SK-N-SH treated with all-trans-retinoic acid at 6 μM for 48 hours (cell line): Measurements from ENCODE around the gene CD28.
A peak's percentile ranks its signal among the peaks of the same experiment; 100 is the strongest.

ENCODE experiments used
- ATAC-seq: fragments of 200-7000 bp; cut with Tn5 transposase; 3 replicates; pipeline ENCODE4 v1.9.1; 2020; ENCODE audit warnings: mild to moderate bottlenecking, moderate library complexity
- ARNTL ChIP-seq: fragments of 450-650 bp; formaldehyde crosslinking; IDR thresholded peaks from 2 replicates; pipeline ENCODE4 v1.5.0; 2020; ENCODE audit warnings: low read depth, mild to moderate bottlenecking, moderate library complexity, borderline replicate concordance
- BACH2 ChIP-seq: fragments of 250-450 bp; sonication (Bioruptor Pico); IDR thresholded peaks from 2 replicates; pipeline ENCODE4 v1.9.0; 2021; ENCODE audit warnings: mild to moderate bottlenecking, borderline replicate concordance
- CREB5 ChIP-seq: fragments of 250-450 bp; sonication (Bioruptor Pico); IDR thresholded peaks from 2 replicates; pipeline ENCODE4 v1.5.1; 2020; ENCODE audit warnings: low read depth, mild to moderate bottlenecking, moderate library complexity
- CSDC2 ChIP-seq: fragments of 250-450 bp; sonication (Bioruptor Pico); IDR thresholded peaks from 2 replicates; pipeline ENCODE4 v1.5.0; 2020; ENCODE audit warnings: mild to moderate bottlenecking, moderate library complexity
- CSRNP3 ChIP-seq: fragments of 250-450 bp; sonication (Bioruptor Pico); IDR thresholded peaks from 2 replicates; pipeline ENCODE4 v1.5.1; 2021; ENCODE audit warnings: mild to moderate bottlenecking, moderate library complexity
- ESRRG ChIP-seq: fragments of 250-450 bp; sonication (Bioruptor Pico); IDR thresholded peaks from 2 replicates; pipeline ENCODE4 v1.6.1; 2021; ENCODE audit warnings: mild to moderate bottlenecking
- GLIS3 ChIP-seq: fragments of 250-450 bp; sonication (Bioruptor Pico); IDR thresholded peaks from 2 replicates; pipeline ENCODE4 v1.5.0; 2020; ENCODE audit warnings: mild to moderate bottlenecking, moderate library complexity
- ISL1 ChIP-seq: fragments of 250-450 bp; sonication (Bioruptor Pico); IDR thresholded peaks from 2 replicates; pipeline ENCODE4 v2.1.2; 2022; ENCODE audit warnings: mild to moderate bottlenecking, moderate library complexity
- OSR1 ChIP-seq: fragments of 250-450 bp; sonication (Bioruptor Pico); IDR thresholded peaks from 2 replicates; pipeline ENCODE4 v1.8.0; 2022; ENCODE audit warnings: moderate library complexity, mild to moderate bottlenecking, inconsistent platforms
- PPARA ChIP-seq: fragments of 250-450 bp; sonication (Bioruptor Pico); IDR thresholded peaks from 2 replicates; pipeline ENCODE4 v1.5.0; 2020; ENCODE audit warnings: mild to moderate bottlenecking, borderline replicate concordance
- RARB ChIP-seq: fragments of 250-450 bp; sonication (Bioruptor Pico); IDR thresholded peaks from 2 replicates; pipeline ENCODE4 v1.8.0; 2021; ENCODE audit warnings: mild to moderate bottlenecking, moderate library complexity
- SNAI2 ChIP-seq: fragments of 250-450 bp; sonication (Bioruptor Pico); IDR thresholded peaks from 2 replicates; pipeline ENCODE4 v1.5.0; 2020; ENCODE audit warnings: mild to moderate bottlenecking, moderate library complexity
- TCF4 ChIP-seq: fragments of 250-450 bp; sonication (Bioruptor Pico); IDR thresholded peaks from 2 replicates; pipeline ENCODE4 v1.8.0; 2021; ENCODE audit warnings: mild to moderate bottlenecking, moderate library complexity, borderline replicate concordance
- TOX ChIP-seq: fragments of 250-450 bp; sonication (Bioruptor Pico); IDR thresholded peaks from 2 replicates; pipeline ENCODE4 v1.8.0; 2021; ENCODE audit warnings: mild to moderate bottlenecking, moderate library complexity, borderline replicate concordance
- TSHZ2 ChIP-seq: fragments of 250-450 bp; sonication (Bioruptor Pico); IDR thresholded peaks from 2 replicates; pipeline ENCODE4 v1.5.0; 2020; ENCODE audit warnings: mild to moderate bottlenecking, moderate library complexity
- ZC3H10 ChIP-seq: fragments of 250-450 bp; sonication (Bioruptor Pico); IDR thresholded peaks from 2 replicates; pipeline ENCODE4 v1.5.1; 2021; ENCODE audit warnings: mild to moderate bottlenecking, moderate library complexity
- ZFP3 ChIP-seq: fragments of 250-450 bp; sonication (Bioruptor Pico); IDR thresholded peaks from 2 replicates; pipeline ENCODE4 v1.5.0; 2020; ENCODE audit warnings: mild to moderate bottlenecking, moderate library complexity
- ZFP30 ChIP-seq: fragments of 450-650 bp; formaldehyde crosslinking; IDR thresholded peaks from 2 replicates; pipeline ENCODE4 v1.5.0; 2022; ENCODE audit warnings: mild to moderate bottlenecking, moderate library complexity
- ZNF565 ChIP-seq: fragments of 450-650 bp; formaldehyde crosslinking; conservative IDR thresholded peaks from 2 replicates; pipeline ENCODE4 v1.5.0; 2020; ENCODE audit warnings: low read depth, mild to moderate bottlenecking, moderate library complexity
- ZNF70 ChIP-seq: fragments of 450-650 bp; formaldehyde crosslinking; IDR thresholded peaks from 2 replicates; pipeline ENCODE4 v1.5.0; 2020; ENCODE audit warnings: mild to moderate bottlenecking, moderate library complexity
- ZNF8 ChIP-seq: fragments of 450-650 bp; formaldehyde crosslinking; IDR thresholded peaks from 2 replicates; pipeline ENCODE4 v1.5.0; 2020; ENCODE audit warnings: mild to moderate bottlenecking, moderate library complexity
- TF ChIP-seq, protein P1 (sequence below): fragments of 250-450 bp; sonication (Bioruptor Pico); IDR thresholded peaks from 2 replicates; pipeline ENCODE4 v1.8.0; 2020; ENCODE audit warnings: mild to moderate bottlenecking, moderate library complexity, borderline replicate concordance

Gene CD28

GRCh38 chr2:203710952-203711351 is 4.5 kb downstream of the CD28 start:
- TF ChIP-seq ZNF8 (CRISPR knock-in tag) (no peak), ZFP3 (CRISPR knock-in tag) (no peak), BACH2 (no peak), TOX (CRISPR knock-in tag) (no peak), SNAI2 (CRISPR knock-in tag) (no peak), PPARA (CRISPR knock-in tag) (no peak), CREB5 (no peak)
- TF ChIP-seq, protein P1, sequence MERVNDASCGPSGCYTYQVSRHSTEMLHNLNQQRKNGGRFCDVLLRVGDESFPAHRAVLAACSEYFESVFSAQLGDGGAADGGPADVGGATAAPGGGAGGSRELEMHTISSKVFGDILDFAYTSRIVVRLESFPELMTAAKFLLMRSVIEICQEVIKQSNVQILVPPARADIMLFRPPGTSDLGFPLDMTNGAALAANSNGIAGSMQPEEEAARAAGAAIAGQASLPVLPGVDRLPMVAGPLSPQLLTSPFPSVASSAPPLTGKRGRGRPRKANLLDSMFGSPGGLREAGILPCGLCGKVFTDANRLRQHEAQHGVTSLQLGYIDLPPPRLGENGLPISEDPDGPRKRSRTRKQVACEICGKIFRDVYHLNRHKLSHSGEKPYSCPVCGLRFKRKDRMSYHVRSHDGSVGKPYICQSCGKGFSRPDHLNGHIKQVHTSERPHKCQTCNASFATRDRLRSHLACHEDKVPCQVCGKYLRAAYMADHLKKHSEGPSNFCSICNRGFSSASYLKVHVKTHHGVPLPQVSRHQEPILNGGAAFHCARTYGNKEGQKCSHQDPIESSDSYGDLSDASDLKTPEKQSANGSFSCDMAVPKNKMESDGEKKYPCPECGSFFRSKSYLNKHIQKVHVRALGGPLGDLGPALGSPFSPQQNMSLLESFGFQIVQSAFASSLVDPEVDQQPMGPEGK (CRISPR knock-in tag), result no peak
- no peak for ATAC-seq

DNA sequence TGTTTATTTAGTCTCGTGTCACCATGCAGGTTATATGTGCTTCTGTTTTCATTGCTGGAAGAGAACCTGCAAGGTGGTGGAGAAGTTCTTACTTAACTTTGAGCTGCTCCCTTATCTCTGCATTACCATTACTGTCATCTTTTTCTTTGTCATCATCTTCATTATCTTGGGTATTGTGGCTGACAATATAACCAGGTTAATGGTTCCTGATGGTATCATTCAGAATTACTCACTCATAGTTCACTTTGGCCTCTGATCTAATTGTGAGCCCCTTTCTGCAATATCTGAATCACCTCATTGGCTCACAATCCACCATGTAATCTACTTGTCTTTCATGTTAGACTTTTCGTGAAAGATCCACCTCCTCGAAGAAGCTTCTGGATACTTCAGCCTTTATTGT is 5.0 kb downstream of the CD28 start:
- ATAC-seq, result no peak
- TF ChIP-seq ESRRG (CRISPR knock-in tag) (no peak), ISL1 (CRISPR knock-in tag) (peak; percentile 67)
- TF ChIP-seq, protein P1 (CRISPR knock-in tag), result no peak

- ATAC-seq, result no peak
- TF ChIP-seq ARNTL (CRISPR knock-in tag), result no peak
These were observed 6.9 kb downstream of the CD28 start for GRCh38 chr2:203713381-203713780.

DNA sequence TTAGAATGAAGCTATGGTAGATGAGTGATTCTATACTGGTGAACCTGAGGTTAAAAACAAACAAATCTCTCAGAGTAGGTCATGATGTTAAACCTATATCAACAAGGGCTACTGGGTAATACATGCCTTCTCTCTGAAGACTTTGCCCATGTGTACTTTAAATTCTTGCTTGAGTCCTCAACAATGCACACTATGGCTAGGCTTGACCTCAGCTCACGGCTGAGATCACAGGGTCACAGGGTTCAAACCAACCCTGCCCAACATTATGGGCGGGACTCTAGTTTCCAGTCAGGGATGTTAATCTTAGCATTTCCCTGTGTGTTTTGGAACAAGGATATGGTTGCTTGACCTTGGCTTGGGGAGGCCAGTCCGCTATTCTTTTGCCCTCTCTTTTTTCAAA is 7.7 kb downstream of the CD28 start:
- no peak for TF ChIP-seq RARB (CRISPR knock-in tag)
- TF ChIP-seq PPARA (CRISPR knock-in tag), result no peak
- TF ChIP-seq ZFP30 (CRISPR knock-in tag), result no peak
- no peak for TF ChIP-seq TSHZ2 (CRISPR knock-in tag)
- TF ChIP-seq ISL1 (CRISPR knock-in tag), result no peak
- TF ChIP-seq ZC3H10, result no peak
- no peak for TF ChIP-seq CSDC2 (CRISPR knock-in tag)
- TF ChIP-seq CSRNP3 (CRISPR knock-in tag), result no peak
- no peak for TF ChIP-seq SNAI2 (CRISPR knock-in tag)
- TF ChIP-seq TCF4 (CRISPR knock-in tag), result no peak
- TF ChIP-seq, protein P1 (CRISPR knock-in tag), result no peak
- no peak for TF ChIP-seq ESRRG (CRISPR knock-in tag)
- no peak for TF ChIP-seq ARNTL (CRISPR knock-in tag)
- no peak for TF ChIP-seq ZNF70 (CRISPR knock-in tag)
- TF ChIP-seq OSR1 (CRISPR knock-in tag), result no peak
- TF ChIP-seq GLIS3 (CRISPR knock-in tag), result no peak
- TF ChIP-seq ZFP3 (CRISPR knock-in tag), result no peak
- no peak for TF ChIP-seq ZNF565 (CRISPR knock-in tag)
- no peak for ATAC-seq
